ENCODE data around the gene RBM8A. TPM values are rescaled to one million over a fixed set of nuclear protein-coding genes. Genes with fewer than 3 reads are reported as not detected.
"Not testable (repeated sequence)": the region's sequence is repeated elsewhere in the genome, so short reads cannot be mapped to it uniquely, and the experiment has no call there.

Gene RBM8A
- total and polyA plus RNA-seq, 4 donors, result 48.8 to 66.2 (median 57.5) TPM

DNA sequence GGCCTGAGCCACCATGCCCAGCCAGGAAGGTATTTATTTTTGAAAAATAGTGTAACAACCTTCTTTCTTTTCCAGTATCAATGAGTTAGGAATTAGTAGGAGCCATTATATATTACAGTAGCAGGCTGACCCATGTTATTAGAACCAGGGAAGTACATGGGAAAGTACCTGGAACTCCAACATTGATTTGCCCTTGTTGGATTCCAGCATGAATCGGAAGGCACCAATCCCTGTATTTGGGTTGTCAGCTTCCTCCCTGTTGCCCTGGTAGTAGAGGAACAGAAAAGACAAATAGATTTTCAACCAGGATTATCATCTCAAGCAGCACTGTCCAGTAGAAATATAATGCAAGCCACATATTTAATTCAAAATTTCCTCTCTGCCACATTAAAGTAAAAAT lies 10.2 kb upstream of the RBM8A start (continued):
- no peak for TF ChIP-seq REST (IDR thresholded peaks at IDR 0.05)
- no peak for TF ChIP-seq NR2F2 (IDR thresholded peaks at IDR 0.05)
- no peak for TF ChIP-seq RAD21 (IDR thresholded peaks at IDR 0.05)
- TF ChIP-seq RXRA (IDR thresholded peaks at IDR 0.05), result no peak
- no peak for TF ChIP-seq GABPA (IDR thresholded peaks at IDR 0.05 in 1 of 2, conservative IDR thresholded peaks at IDR 0.05 in 1 of 2)
- no peak for TF ChIP-seq FOXA1 (IDR thresholded peaks at IDR 0.05)
- TF ChIP-seq, protein P1, sequence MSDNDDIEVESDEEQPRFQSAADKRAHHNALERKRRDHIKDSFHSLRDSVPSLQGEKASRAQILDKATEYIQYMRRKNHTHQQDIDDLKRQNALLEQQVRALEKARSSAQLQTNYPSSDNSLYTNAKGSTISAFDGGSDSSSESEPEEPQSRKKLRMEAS (IDR thresholded peaks at IDR 0.05), result no peak
- TF ChIP-seq JUND (IDR thresholded peaks at IDR 0.05), result no peak
- no peak for TF ChIP-seq FOXA2 (IDR thresholded peaks at IDR 0.05)

DNA sequence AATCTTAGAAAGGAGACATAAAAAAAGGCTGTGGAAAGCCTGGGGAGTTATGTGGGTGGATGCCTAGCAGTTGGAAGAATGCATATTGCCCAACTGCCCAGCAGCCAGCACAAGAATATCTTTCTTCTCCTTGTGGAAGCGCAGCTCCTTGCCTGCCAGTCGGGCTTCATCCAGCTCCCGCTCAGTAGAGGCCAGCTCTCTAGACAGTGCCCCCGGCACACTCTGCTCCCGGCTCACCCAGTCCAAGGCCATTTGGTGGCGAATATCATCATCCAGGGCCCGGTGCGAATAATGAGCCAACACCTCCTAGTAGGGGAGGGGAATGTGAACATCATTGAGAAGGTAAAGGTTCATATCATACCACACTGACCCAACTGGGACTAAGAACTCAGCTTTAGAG lies 9.0 kb upstream of the RBM8A start:
- WGBS, result 84% methylated on average over 8 of the region's 8 CpGs
- TF ChIP-seq JUND (IDR thresholded peaks at IDR 0.05), result no peak
- no peak for TF ChIP-seq RXRA (IDR thresholded peaks at IDR 0.05)
- no peak for TF ChIP-seq SP1 (IDR thresholded peaks at IDR 0.05)
- no peak for TF ChIP-seq EGR1 (IDR thresholded peaks at IDR 0.05; ENCODE audit: low read depth in 2 of 2)
- TF ChIP-seq, protein P1 (IDR thresholded peaks at IDR 0.05), result no peak
- TF ChIP-seq YY1 (IDR thresholded peaks at IDR 0.05), result no peak
- no peak for TF ChIP-seq FOXA2 (IDR thresholded peaks at IDR 0.05)
- no peak for TF ChIP-seq GABPA (IDR thresholded peaks at IDR 0.05 in 1 of 2, conservative IDR thresholded peaks at IDR 0.05 in 1 of 2)
- no peak for TF ChIP-seq REST (IDR thresholded peaks at IDR 0.05)
- Histone ChIP-seq H3K27ac (ENCODE audit: low read depth in 1 of 2, low read length in 2 of 2) (no peak overlapping the region), H3K36me3 (ENCODE audit: control insufficient read depth in 4 of 4, insufficient read depth in 3 of 4, low read depth in 1 of 4, low read length in 3 of 4) (peaks cover 0 to 17% (median 8%) of the 10 kb centered on the region in 4 donors), H3K9me3 (ENCODE audit: control insufficient read depth in 4 of 4, low read length in 3 of 4) (no peaks in the 10 kb centered on the region), H3K4me3 (ENCODE audit: low read depth in 1 of 3, low read length in 3 of 3) (no peak overlapping the region), H3K27me3 (ENCODE audit: control insufficient read depth in 4 of 4, insufficient read depth in 4 of 4, low read length in 3 of 4) (no peaks in the 10 kb centered on the region), H3K9ac (ENCODE audit: low read depth in 1 of 2, low read length in 2 of 2) (no peak overlapping the region), H3K4me1 (ENCODE audit: control insufficient read depth in 4 of 4, insufficient read depth in 4 of 4, low read length in 3 of 4) (peaks cover 0 to 2% (median 0%) of the 10 kb centered on the region in 4 donors)
- DNase-seq (ENCODE audit: low spot score), result no peak

- no peak overlapping the region for H3K27ac ChIP-seq (ENCODE audit: low read depth in 1 of 2, low read length in 2 of 2)
- no peak overlapping the region for H3K9ac ChIP-seq (ENCODE audit: low read depth in 1 of 2, low read length in 2 of 2)
- no peaks in the 10 kb centered on the region for H3K27me3 ChIP-seq (ENCODE audit: control insufficient read depth in 4 of 4, insufficient read depth in 4 of 4, low read length in 3 of 4)
- H3K9me3 ChIP-seq (ENCODE audit: control insufficient read depth in 4 of 4, low read length in 3 of 4), result no peaks in the 10 kb centered on the region
- peaks cover 2 to 17% (median 8%) of the 10 kb centered on the region in 4 donors for H3K36me3 ChIP-seq (ENCODE audit: control insufficient read depth in 4 of 4, insufficient read depth in 3 of 4, low read depth in 1 of 4, low read length in 3 of 4)
- peaks cover 0 to 2% (median 0%) of the 10 kb centered on the region in 4 donors for H3K4me1 ChIP-seq (ENCODE audit: control insufficient read depth in 4 of 4, insufficient read depth in 4 of 4, low read length in 3 of 4)
- TF ChIP-seq RAD21 (IDR thresholded peaks at IDR 0.05), result no peak
- TF ChIP-seq, protein P2, sequence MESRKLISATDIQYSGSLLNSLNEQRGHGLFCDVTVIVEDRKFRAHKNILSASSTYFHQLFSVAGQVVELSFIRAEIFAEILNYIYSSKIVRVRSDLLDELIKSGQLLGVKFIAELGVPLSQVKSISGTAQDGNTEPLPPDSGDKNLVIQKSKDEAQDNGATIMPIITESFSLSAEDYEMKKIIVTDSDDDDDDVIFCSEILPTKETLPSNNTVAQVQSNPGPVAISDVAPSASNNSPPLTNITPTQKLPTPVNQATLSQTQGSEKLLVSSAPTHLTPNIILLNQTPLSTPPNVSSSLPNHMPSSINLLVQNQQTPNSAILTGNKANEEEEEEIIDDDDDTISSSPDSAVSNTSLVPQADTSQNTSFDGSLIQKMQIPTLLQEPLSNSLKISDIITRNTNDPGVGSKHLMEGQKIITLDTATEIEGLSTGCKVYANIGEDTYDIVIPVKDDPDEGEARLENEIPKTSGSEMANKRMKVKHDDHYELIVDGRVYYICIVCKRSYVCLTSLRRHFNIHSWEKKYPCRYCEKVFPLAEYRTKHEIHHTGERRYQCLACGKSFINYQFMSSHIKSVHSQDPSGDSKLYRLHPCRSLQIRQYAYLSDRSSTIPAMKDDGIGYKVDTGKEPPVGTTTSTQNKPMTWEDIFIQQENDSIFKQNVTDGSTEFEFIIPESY (IDR thresholded peaks at IDR 0.05), result no peak
- H3K4me3 ChIP-seq (ENCODE audit: low read depth in 1 of 3, low read length in 3 of 3), result no peak overlapping the region
- DNase-seq (ENCODE audit: low spot score), result no peak
These were observed 8.4 kb upstream of the RBM8A start for GRCh38 chr1:145935708-145936107.

- H3K36me3 ChIP-seq (ENCODE audit: control insufficient read depth in 4 of 4, insufficient read depth in 3 of 4, low read depth in 1 of 4, low read length in 3 of 4), result peaks cover 2 to 17% (median 8%) of the 10 kb centered on the region in 4 donors
- not testable (repeated sequence) for H3K4me1 ChIP-seq (ENCODE audit: control insufficient read depth in 4 of 4, insufficient read depth in 4 of 4, low read length in 3 of 4); H3K27me3 ChIP-seq (ENCODE audit: control insufficient read depth in 4 of 4, insufficient read depth in 4 of 4, low read length in 3 of 4); H3K9ac ChIP-seq (ENCODE audit: low read depth in 1 of 2, low read length in 2 of 2); H3K9me3 ChIP-seq (ENCODE audit: control insufficient read depth in 4 of 4, low read length in 3 of 4); DNase-seq (ENCODE audit: low spot score); H3K27ac ChIP-seq (ENCODE audit: low read depth in 1 of 2, low read length in 2 of 2); H3K4me3 ChIP-seq (ENCODE audit: low read depth in 1 of 3, low read length in 3 of 3)
- 69% methylated on average over 9 of the region's 9 CpGs for WGBS
These were observed 5.3 kb upstream of the RBM8A start for GRCh38 chr1:145932522-145933009.
